Measurements from ENCODE around the gene HPN.

- no peak for TF ChIP-seq FOXM1 (IDR thresholded peaks at IDR 0.05; ENCODE audit: borderline replicate concordance)
- TF ChIP-seq SP1 (IDR thresholded peaks at IDR 0.05) = no peak
- TF ChIP-seq ZNF384 (IDR thresholded peaks at IDR 0.05) = no peak
- TF ChIP-seq LEF1 (IDR thresholded peaks at IDR 0.05; ENCODE audit: borderline replicate concordance) = no peak
- TF ChIP-seq SUZ12 (IDR thresholded peaks at IDR 0.05) = no peak
- TF ChIP-seq FOXK2 (IDR thresholded peaks at IDR 0.05) = no peak
- TF ChIP-seq HDGF (IDR thresholded peaks at IDR 0.05; ENCODE audit: borderline replicate concordance) = no peak
- TF ChIP-seq L3MBTL2 (conservative IDR thresholded peaks at IDR 0.05) = no peak
- TF ChIP-seq BHLHE40 (IDR thresholded peaks at IDR 0.05; ENCODE audit: borderline replicate concordance) = no peak
- no peak for TF ChIP-seq ELF4 (IDR thresholded peaks at IDR 0.05)
These were observed 53.1 kb downstream of the HPN start for GRCh38 chr19:35094656-35095055.

Data from HEK293T (cell line).